HCT116 (cell line): Measurements from ENCODE around the gene DLD. TPM values are rescaled to one million over a fixed set of nuclear protein-coding genes. Genes with fewer than 3 reads are reported as not detected.

ENCODE experiments used
- ATAC-seq: fragments of 200-7000 bp; cut with Tn5 transposase; 2 replicates; pipeline ENCODE4 v1.9.1; 2020; ENCODE audit warnings: mild to moderate bottlenecking, moderate library complexity
- BruUV-seq: library from RNA; stranded (reverse); fragments of 400-500 nt; replicated peaks from 2 replicates; lab custom pipeline; 2021; lab: Mats Ljungman, UMichigan
- CTCF ChIA-PET: fragments of 300-600 bp; sonication (Branson Sonifier 250); formaldehyde crosslinking; loops from one replicate; lab custom pipeline; 2021; ENCODE audit warnings: antibody characterized with exemption; lab: Charles Lee
- POLR2A ChIA-PET: fragments of 300-600, 350-600 bp; sonication (Branson Sonifier 250); formaldehyde crosslinking; loops from one replicate; lab custom pipeline; 2021; ENCODE audit warnings: antibody characterized with exemption; lab: Charles Lee
- RAD21 ChIA-PET, 2 experiments: fragments of 300-600 bp; sonication (Branson Sonifier 250); formaldehyde crosslinking; loops; one replicate each; lab custom pipeline; 2023; ENCODE audit warnings: low total read pairs in 2 of 2; ENCODE audit not compliant: uncharacterized antibody in 2 of 2, unreplicated experiment in 2 of 2, low non-redundant PET in 1 of 2; lab: Charles Lee
- DNase-seq: peaks from one replicate; pipeline ENCODE4 v3.0.0-alpha.2; 2010; ENCODE audit warnings: low read depth, low spot score
- H2AFZ ChIP-seq: fragments of 200-600 bp; shearing (Covaris generic), sonication (generic); 2 replicates; pipeline ENCODE4 v1.6.1; 2017; ENCODE audit warnings: low read depth, mixed run types, mixed read lengths, antibody characterized with exemption, low read length; ENCODE audit not compliant: poor library complexity, severe bottlenecking
- H3K27ac ChIP-seq: 2 replicates; pipeline ENCODE4 v1.5.1; 2012; ENCODE audit warnings: low read depth, low read length
- H3K27me3 ChIP-seq: fragments of 200-600 bp; sonication (generic); 2 replicates; pipeline ENCODE4 v1.6.1; 2016; ENCODE audit warnings: mixed run types, low read length, mixed read lengths; ENCODE audit not compliant: insufficient read depth
- H3K36me3 ChIP-seq, 2 experiments: fragments of 200-500 bp in 1 of 2; fragments of 200-600 bp in 1 of 2; sonication (Bioruptor generic) in 1 of 2; sonication (generic) in 1 of 2; 2 replicates each; pipeline versions ENCODE4 v1.5.1 to v1.6.1; 2014 to 2016; ENCODE audit warnings: low read length in 2 of 2, inconsistent platforms in 1 of 2, mixed read lengths in 1 of 2, mixed run types in 1 of 2; ENCODE audit not compliant: insufficient read depth in 2 of 2, control insufficient read depth in 1 of 2
- H3K4me1 ChIP-seq, 2 experiments: fragments of 200-600 bp in 1 of 2; sonication (generic) in 1 of 2; 2 replicates each; pipeline versions ENCODE4 v1.5.1 to v1.6.1; 2012 to 2017; ENCODE audit warnings: low read length in 2 of 2, inconsistent platforms in 1 of 2, mild to moderate bottlenecking in 1 of 2, mixed read lengths in 1 of 2, mixed run types in 1 of 2, moderate library complexity in 1 of 2; ENCODE audit not compliant: insufficient read depth in 2 of 2, control insufficient read depth in 1 of 2
- H3K4me2 ChIP-seq: fragments of 200-600 bp; sonication (generic); 2 replicates; pipeline ENCODE4 v1.6.1; 2017; ENCODE audit warnings: mixed run types, low read length, mixed read lengths
- H3K4me3 ChIP-seq, 2 experiments: fragments of 200-600 bp in 1 of 2; sonication (generic) in 1 of 2; replicated peaks in 1 of 2; 2 replicates each; pipeline ENCODE4 v1.5.1; 2011 to 2016; ENCODE audit warnings: low read length in 2 of 2, control low read depth in 1 of 2, low read depth in 1 of 2, mild to moderate bottlenecking in 1 of 2, mixed read lengths in 1 of 2, mixed run types in 1 of 2
- H3K79me2 ChIP-seq: fragments of 200-600 bp; sonication (generic); 2 replicates; pipeline ENCODE4 v1.6.1; 2017; ENCODE audit warnings: mild to moderate bottlenecking, mixed run types, low read length, moderate library complexity, mixed read lengths; ENCODE audit not compliant: insufficient read depth
- H3K9ac ChIP-seq: fragments of 200-600 bp; sonication (generic); 2 replicates; pipeline ENCODE4 v1.6.1; 2016; ENCODE audit warnings: low read length, mixed read lengths
- H3K9me2 ChIP-seq: fragments of 200-600 bp; sonication (generic), shearing (Covaris generic); 2 replicates; pipeline ENCODE4 v1.6.1; 2017; ENCODE audit warnings: mixed run types, mild to moderate bottlenecking, moderate library complexity; ENCODE audit not compliant: insufficient read depth
- H3K9me3 ChIP-seq, 2 experiments: fragments of 200-500 bp in 1 of 2; fragments of 200-600 bp in 1 of 2; sonication (Bioruptor generic) in 1 of 2; sonication (generic) in 1 of 2; 2 replicates each; pipeline ENCODE4 v1.6.1; 2014 to 2017; ENCODE audit warnings: low read length in 2 of 2, mixed read lengths in 2 of 2, inconsistent platforms in 1 of 2, low read depth in 1 of 2, mild to moderate bottlenecking in 1 of 2, mixed run types in 1 of 2, moderate library complexity in 1 of 2; ENCODE audit not compliant: control insufficient read depth in 1 of 2, insufficient read depth in 1 of 2
- H4K20me1 ChIP-seq: fragments of 200-600 bp; sonication (generic), shearing (Covaris generic); 2 replicates; pipeline ENCODE4 v1.6.1; 2017; ENCODE audit warnings: mixed run types, mild to moderate bottlenecking, moderate library complexity; ENCODE audit not compliant: insufficient read depth
- CEBPB ChIP-seq: IDR thresholded peaks from 2 replicates; pipeline ENCODE4 v1.6.1; 2012; ENCODE audit warnings: low read depth
- ELF1 ChIP-seq: IDR thresholded peaks from 2 replicates; pipeline ENCODE4 v1.6.1; 2012; ENCODE audit warnings: low read depth, borderline replicate concordance
- FOSL1 ChIP-seq: IDR thresholded peaks from 2 replicates; pipeline ENCODE4 v1.6.1; 2012; ENCODE audit warnings: low read depth
- RAD21 ChIP-seq: IDR thresholded peaks from 2 replicates; pipeline ENCODE4 v1.6.1; 2012; ENCODE audit warnings: low read depth, mild to moderate bottlenecking
- SIN3A ChIP-seq: IDR thresholded peaks from 2 replicates; pipeline ENCODE4 v1.6.1; 2012; ENCODE audit warnings: low read depth
- TCF7L2 ChIP-seq: IDR thresholded peaks from 2 replicates; pipeline ENCODE4 v1.7.0; 2011; ENCODE audit warnings: borderline replicate concordance, inconsistent platforms; ENCODE audit not compliant: insufficient read depth, insufficient read length; ENCODE audit errors: extremely low read depth
- ZFX ChIP-seq: fragments of 450-650 bp; IDR thresholded peaks from 2 replicates; pipeline ENCODE4 v1.6.1; 2017
- ZNF274 ChIP-seq: fragments of 200-500 bp; sonication (Bioruptor generic); IDR thresholded peaks from 2 replicates; pipeline ENCODE4 v1.6.1; 2014; ENCODE audit warnings: mild to moderate bottlenecking, low read depth, low read length, inconsistent platforms
- intact Hi-C: fragments of 100-400 bp; cut with micrococcal nuclease; formaldehyde crosslinking; loops from 2 replicates; pipeline ENCODE4 v1.10.0; 2022
- total RNA-seq: library from RNA; stranded (reverse); gene quantifications from one replicate; pipeline ENCODE4 v1.2.1, GENCODE V29; 2021; ENCODE audit not compliant: unreplicated experiment
- TF ChIP-seq, protein P1 (sequence below): IDR thresholded peaks from 2 replicates; pipeline ENCODE4 v1.6.1; 2012
- TF ChIP-seq, protein P2 (sequence below), 3 experiments: fragments of 200-600 bp in 1 of 3; sonication (generic) in 1 of 3; IDR thresholded peaks in 2 of 3; conservative IDR thresholded peaks in 1 of 3; 2 replicates each; pipeline ENCODE4 v1.5.1; 2012 to 2017; ENCODE audit warnings: low read depth in 2 of 3, low read length in 2 of 3, antibody characterized with exemption in 1 of 3, borderline replicate concordance in 1 of 3, control low read depth in 1 of 3, mild to moderate bottlenecking in 1 of 3, mixed read lengths in 1 of 3, mixed run types in 1 of 3, moderate library complexity in 1 of 3; ENCODE audit not compliant: insufficient read depth in 1 of 3
- TF ChIP-seq, protein P3 (sequence below): IDR thresholded peaks from 2 replicates; pipeline ENCODE4 v1.6.1; 2012; ENCODE audit warnings: low read depth
- TF ChIP-seq, protein P4 (sequence below): IDR thresholded peaks from 2 replicates; pipeline ENCODE4 v1.6.1; 2012

The DLD gene
- total RNA-seq, 1 experiment from 2014 or later = 104 TPM

DNA sequence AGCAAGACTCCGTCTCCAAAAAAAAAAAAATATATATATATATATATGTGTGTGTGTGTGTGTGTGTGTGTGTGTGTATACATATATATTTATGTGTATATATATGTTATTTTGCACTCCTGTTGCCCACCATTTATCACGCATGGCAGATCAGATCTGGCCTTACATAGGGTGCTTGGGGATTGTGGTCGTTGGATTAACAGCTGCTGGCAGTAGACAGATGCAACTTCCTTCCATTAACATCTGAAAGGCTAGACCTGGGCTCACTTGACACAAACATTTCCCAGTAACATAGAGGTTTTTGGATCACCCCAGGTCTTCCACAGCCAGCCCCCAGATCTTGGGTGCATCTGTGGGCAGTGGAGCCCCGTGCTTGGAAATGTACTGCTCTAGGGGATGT is 40.8 kb upstream of the DLD start:
- CTCF ChIA-PET = no interaction called here
- BruUV-seq = no TSS peak
- H4K20me1 ChIP-seq = no peaks in the 10 kb centered on the region
- DNase-seq = no peak
- no peak for TF ChIP-seq SIN3A
- TF ChIP-seq, all 23 proteins: peak for 0
- H3K4me3 ChIP-seq = no peak overlapping the region
- H2AFZ ChIP-seq = no peak overlapping the region
- no peaks in the 10 kb centered on the region for H3K79me2 ChIP-seq
- H3K27me3 ChIP-seq = no peaks in the 10 kb centered on the region
- H3K4me2 ChIP-seq = no peak overlapping the region
- no peaks in the 10 kb centered on the region for H3K9me3 ChIP-seq
- intact Hi-C loops = no loop called here
- RAD21 ChIA-PET = no interaction called here
- H3K9ac ChIP-seq = no peak overlapping the region
- H3K4me1 ChIP-seq = no peaks in the 10 kb centered on the region; a peak in 1 of 4 replicates
- POLR2A ChIA-PET = no interaction called here
- no peak overlapping the region for H3K27ac ChIP-seq
- no peaks in the 10 kb centered on the region for H3K36me3 ChIP-seq
- no peaks in the 10 kb centered on the region for H3K9me2 ChIP-seq
- ATAC-seq = no peak

DNA sequence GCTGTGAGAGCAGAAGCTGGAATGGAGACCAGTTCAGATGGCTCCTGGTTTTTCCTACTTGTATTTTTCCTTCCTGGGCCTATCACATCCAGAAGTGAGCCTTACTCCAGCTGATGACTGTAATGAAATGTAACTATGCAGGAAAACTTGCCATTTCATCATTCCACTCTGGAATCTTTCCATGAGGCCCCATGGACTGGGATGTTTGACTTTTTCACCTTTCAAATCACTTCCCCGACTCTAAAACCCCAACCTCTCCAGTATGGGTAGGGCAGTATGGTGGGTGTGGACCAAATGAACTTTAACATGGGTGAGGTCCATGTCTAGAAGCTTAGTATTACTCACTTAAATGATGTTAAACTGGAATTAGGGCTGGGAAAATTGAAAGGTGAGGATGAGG is 40.3 kb upstream of the DLD start:
- CTCF ChIA-PET = no interaction called here
- no peak for TF ChIP-seq ZFX
- TF ChIP-seq RAD21 = no peak
- no peak for TF ChIP-seq FOSL1
- no peak for TF ChIP-seq ZNF274
- TF ChIP-seq, protein P1, sequence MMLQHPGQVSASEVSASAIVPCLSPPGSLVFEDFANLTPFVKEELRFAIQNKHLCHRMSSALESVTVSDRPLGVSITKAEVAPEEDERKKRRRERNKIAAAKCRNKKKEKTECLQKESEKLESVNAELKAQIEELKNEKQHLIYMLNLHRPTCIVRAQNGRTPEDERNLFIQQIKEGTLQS = no peak
- no peak for TF ChIP-seq ELF1
- TF ChIP-seq, protein P2, sequence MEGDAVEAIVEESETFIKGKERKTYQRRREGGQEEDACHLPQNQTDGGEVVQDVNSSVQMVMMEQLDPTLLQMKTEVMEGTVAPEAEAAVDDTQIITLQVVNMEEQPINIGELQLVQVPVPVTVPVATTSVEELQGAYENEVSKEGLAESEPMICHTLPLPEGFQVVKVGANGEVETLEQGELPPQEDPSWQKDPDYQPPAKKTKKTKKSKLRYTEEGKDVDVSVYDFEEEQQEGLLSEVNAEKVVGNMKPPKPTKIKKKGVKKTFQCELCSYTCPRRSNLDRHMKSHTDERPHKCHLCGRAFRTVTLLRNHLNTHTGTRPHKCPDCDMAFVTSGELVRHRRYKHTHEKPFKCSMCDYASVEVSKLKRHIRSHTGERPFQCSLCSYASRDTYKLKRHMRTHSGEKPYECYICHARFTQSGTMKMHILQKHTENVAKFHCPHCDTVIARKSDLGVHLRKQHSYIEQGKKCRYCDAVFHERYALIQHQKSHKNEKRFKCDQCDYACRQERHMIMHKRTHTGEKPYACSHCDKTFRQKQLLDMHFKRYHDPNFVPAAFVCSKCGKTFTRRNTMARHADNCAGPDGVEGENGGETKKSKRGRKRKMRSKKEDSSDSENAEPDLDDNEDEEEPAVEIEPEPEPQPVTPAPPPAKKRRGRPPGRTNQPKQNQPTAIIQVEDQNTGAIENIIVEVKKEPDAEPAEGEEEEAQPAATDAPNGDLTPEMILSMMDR (IDR thresholded peaks at IDR 0.05 in 2 of 3, conservative IDR thresholded peaks at IDR 0.05 in 1 of 3; ENCODE audit: borderline replicate concordance in 1 of 3, insufficient read depth in 1 of 3, low read depth in 2 of 3, low read length in 2 of 3) = no peak
- TF ChIP-seq CEBPB = no peak
- TF ChIP-seq, protein P3, sequence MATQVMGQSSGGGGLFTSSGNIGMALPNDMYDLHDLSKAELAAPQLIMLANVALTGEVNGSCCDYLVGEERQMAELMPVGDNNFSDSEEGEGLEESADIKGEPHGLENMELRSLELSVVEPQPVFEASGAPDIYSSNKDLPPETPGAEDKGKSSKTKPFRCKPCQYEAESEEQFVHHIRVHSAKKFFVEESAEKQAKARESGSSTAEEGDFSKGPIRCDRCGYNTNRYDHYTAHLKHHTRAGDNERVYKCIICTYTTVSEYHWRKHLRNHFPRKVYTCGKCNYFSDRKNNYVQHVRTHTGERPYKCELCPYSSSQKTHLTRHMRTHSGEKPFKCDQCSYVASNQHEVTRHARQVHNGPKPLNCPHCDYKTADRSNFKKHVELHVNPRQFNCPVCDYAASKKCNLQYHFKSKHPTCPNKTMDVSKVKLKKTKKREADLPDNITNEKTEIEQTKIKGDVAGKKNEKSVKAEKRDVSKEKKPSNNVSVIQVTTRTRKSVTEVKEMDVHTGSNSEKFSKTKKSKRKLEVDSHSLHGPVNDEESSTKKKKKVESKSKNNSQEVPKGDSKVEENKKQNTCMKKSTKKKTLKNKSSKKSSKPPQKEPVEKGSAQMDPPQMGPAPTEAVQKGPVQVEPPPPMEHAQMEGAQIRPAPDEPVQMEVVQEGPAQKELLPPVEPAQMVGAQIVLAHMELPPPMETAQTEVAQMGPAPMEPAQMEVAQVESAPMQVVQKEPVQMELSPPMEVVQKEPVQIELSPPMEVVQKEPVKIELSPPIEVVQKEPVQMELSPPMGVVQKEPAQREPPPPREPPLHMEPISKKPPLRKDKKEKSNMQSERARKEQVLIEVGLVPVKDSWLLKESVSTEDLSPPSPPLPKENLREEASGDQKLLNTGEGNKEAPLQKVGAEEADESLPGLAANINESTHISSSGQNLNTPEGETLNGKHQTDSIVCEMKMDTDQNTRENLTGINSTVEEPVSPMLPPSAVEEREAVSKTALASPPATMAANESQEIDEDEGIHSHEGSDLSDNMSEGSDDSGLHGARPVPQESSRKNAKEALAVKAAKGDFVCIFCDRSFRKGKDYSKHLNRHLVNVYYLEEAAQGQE = no peak
- TF ChIP-seq, protein P4, sequence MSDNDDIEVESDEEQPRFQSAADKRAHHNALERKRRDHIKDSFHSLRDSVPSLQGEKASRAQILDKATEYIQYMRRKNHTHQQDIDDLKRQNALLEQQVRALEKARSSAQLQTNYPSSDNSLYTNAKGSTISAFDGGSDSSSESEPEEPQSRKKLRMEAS = no peak
- TF ChIP-seq SIN3A = no peak
- TF ChIP-seq TCF7L2 = no peak

More for the DNA sequence above, 40.3 kb upstream of the DLD start:
- no TSS peak for BruUV-seq
- Histone ChIP-seq H3K27ac (no peak overlapping the region), H3K4me3 (no peak overlapping the region), H3K4me1 (no peaks in the 10 kb centered on the region; a peak in 1 of 4 replicates), H3K9me2 (no peaks in the 10 kb centered on the region), H4K20me1 (no peaks in the 10 kb centered on the region), H3K4me2 (no peak overlapping the region), H3K79me2 (no peaks in the 10 kb centered on the region), H3K27me3 (no peaks in the 10 kb centered on the region), H2AFZ (no peak overlapping the region), H3K9ac (no peak overlapping the region), H3K9me3 (no peaks in the 10 kb centered on the region), H3K36me3 (no peaks in the 10 kb centered on the region)
- intact Hi-C loops = no loop called here
- ChIA-PET RAD21 (no interaction called here), POLR2A (no interaction called here)
- ATAC-seq (no peak), DNase-seq (no peak)
